Prostate gland (tissue), 2 donors: ENCODE measurements around the gene RPS24. TPM values are rescaled to one million over a fixed set of nuclear protein-coding genes. Genes with fewer than 3 reads are reported as not detected.
A peak's percentile ranks its signal among the peaks of the same experiment; 100 is the strongest.

Experiments used
- DNase-seq: peaks from one replicate; pipeline ENCODE4 v3.0.0-alpha.2; 2019; ENCODE audit warnings: low spot score
- H3K27ac ChIP-seq, 2 donors: fragments of 200-600 bp; sonication (generic); 2 replicates each; pipeline ENCODE4 v1.5.1; 2017 to 2019
- H3K27me3 ChIP-seq: fragments of 200-600 bp; sonication (generic); replicated peaks from 2 replicates; pipeline ENCODE4 v1.5.1; 2019; ENCODE audit not compliant: insufficient read depth
- H3K36me3 ChIP-seq, 2 donors: fragments of 200-600 bp; sonication (generic); 1 replicate in 1 of 2; 2 replicates in 1 of 2; pipeline versions ENCODE4 v1.5.1 to v1.8.1; 2017 to 2019
- H3K4me1 ChIP-seq: fragments of 200-600 bp; sonication (generic); replicated peaks from 2 replicates; pipeline ENCODE4 v1.5.1; 2019
- H3K4me3 ChIP-seq, 2 donors: fragments of 200-600 bp; sonication (generic); 2 replicates each; pipeline ENCODE4 v1.5.1; 2017 to 2019
- H3K9me3 ChIP-seq: fragments of 200-600 bp; sonication (generic); 2 replicates; pipeline ENCODE4 v1.5.1; 2017
- CTCF ChIP-seq, 4 experiments: fragments of 200-600 bp in 2 of 4; fragments of 450-650 bp in 2 of 4; sonication (generic) in 2 of 4; IDR thresholded peaks; 1 replicate in 3 of 4; 2 replicates in 1 of 4; pipeline ENCODE4 v1.5.1; 2016 to 2019; ENCODE audit warnings: antibody characterized with exemption in 4 of 4, mild to moderate bottlenecking in 2 of 4, moderate library complexity in 2 of 4
- POLR2A ChIP-seq: fragments of 450-650 bp; IDR thresholded peaks from one replicate; pipeline ENCODE4 v1.6.1; 2016; ENCODE audit warnings: antibody characterized with exemption, mild to moderate bottlenecking
- POLR2AphosphoS5 ChIP-seq: sonication (generic); formaldehyde crosslinking; IDR thresholded peaks from one replicate; pipeline ENCODE4 v1.6.1; 2017; ENCODE audit warnings: antibody characterized with exemption
- WGBS: methylation state at CpG from one replicate; pipeline ENCODE4 v1.1.5; 2018; 5-methylcytosine and 5-hydroxymethylcytosine counted together
- intact Hi-C: fragments of 100-400 bp; cut with DNase I; formaldehyde crosslinking; loops from one replicate; pipeline ENCODE4 v1.14.2; 2022
- total RNA-seq, 2 donors: library from RNA; depleted of rRNA; stranded (reverse); fragments of >200 nt; gene quantifications; one replicate each; pipeline ENCODE4 v1.1.0, GENCODE V29; 2016

RPS24 gene
- total RNA-seq, 2 donors from 2014 or later, result 1,826 to 2,580 TPM

GRCh38 chr10:78045856-78046255, 12.2 kb downstream of the RPS24 start:
- peaks cover 4% of the 10 kb centered on the region for H3K4me1 ChIP-seq
- H3K36me3 ChIP-seq, result no peaks in the 10 kb centered on the region
- H3K27ac ChIP-seq, result no peak overlapping the region
- H3K9me3 ChIP-seq, result no peaks in the 10 kb centered on the region
- DNase-seq, result no peak
- H3K4me3 ChIP-seq, result no peak overlapping the region
- no peaks in the 10 kb centered on the region for H3K27me3 ChIP-seq
- intact Hi-C loops, result loop anchor here (5.0 to 10.0 kb wide), 5 partner anchors 166 to 1151 kb away; partner anchors contain the start of gene ZMIZ1
- no peak for TF ChIP-seq POLR2AphosphoS5
- no peak for TF ChIP-seq POLR2A
- no peak for TF ChIP-seq CTCF (IDR thresholded peaks at IDR 0.05)
- WGBS, result 84% methylated on average over 8 of the region's 8 CpGs

GRCh38 chr10:78046711-78047269, 13.1 kb downstream of the RPS24 start:
- WGBS, result 83% methylated on average over 10 of the region's 10 CpGs
- Histone ChIP-seq H3K4me1 (peaks cover 4% of the 10 kb centered on the region), H3K4me3 (no peak overlapping the region), H3K9me3 (no peaks in the 10 kb centered on the region), H3K36me3 (no peaks in the 10 kb centered on the region), H3K27ac (no peak overlapping the region), H3K27me3 (no peaks in the 10 kb centered on the region)
- TF ChIP-seq CTCF (IDR thresholded peaks at IDR 0.05) (no peak), POLR2AphosphoS5 (no peak), POLR2A (no peak)
- intact Hi-C loops, result loop anchor here (5.0 to 10.0 kb wide), 5 partner anchors 166 to 1151 kb away; partner anchors contain the start of gene ZMIZ1
- DNase-seq, result no peak

GRCh38 chr10:78047314-78047891, 13.7 kb downstream of the RPS24 start:
- DNase-seq, result peak; percentile 85
- Histone ChIP-seq H3K4me1 (no peaks in the 10 kb centered on the region), H3K9me3 (no peaks in the 10 kb centered on the region), H3K27ac (no peak overlapping the region), H3K36me3 (no peaks in the 10 kb centered on the region), H3K4me3 (no peak overlapping the region), H3K27me3 (no peaks in the 10 kb centered on the region)
- TF ChIP-seq POLR2AphosphoS5, result peak; percentile 45
- TF ChIP-seq POLR2A, result no peak
- TF ChIP-seq CTCF (IDR thresholded peaks at IDR 0.05), result peak; percentile 84 to 90 (median 87)
- intact Hi-C loops, result loop anchor here (5.0 to 10.0 kb wide), 5 partner anchors 165 to 1150 kb away; partner anchors contain the start of gene ZMIZ1
- 21% methylated on average over 13 of the region's 13 CpGs for WGBS

GRCh38 chr10:78049851-78050250, 16.2 kb downstream of the RPS24 start:
- no peak for TF ChIP-seq POLR2AphosphoS5
- no peak for TF ChIP-seq POLR2A
- TF ChIP-seq CTCF (IDR thresholded peaks at IDR 0.05), result no peak
- Histone ChIP-seq H3K27me3 (no peaks in the 10 kb centered on the region), H3K9me3 (no peaks in the 10 kb centered on the region), H3K27ac (no peak overlapping the region), H3K4me3 (no peak overlapping the region), H3K4me1 (no peaks in the 10 kb centered on the region), H3K36me3 (no peaks in the 10 kb centered on the region)
- no peak for DNase-seq
- intact Hi-C loops, result loop anchor here (5.0 to 10.0 kb wide), 5 partner anchors 162 to 1147 kb away; partner anchors contain the start of gene ZMIZ1
- WGBS, result 86% methylated on average over 1 of the region's 1 CpG
